Transverse colon (tissue), 4 donors: ENCODE measurements around the gene KRTAP5-5. TPM values are rescaled to one million over a fixed set of nuclear protein-coding genes. Genes with fewer than 3 reads are reported as not detected.
"Not testable (repeated sequence)": the region's sequence is repeated elsewhere in the genome, so short reads cannot be mapped to it uniquely, and the experiment has no call there.

ENCODE experiments used
- DNase-seq: peaks from one replicate; pipeline ENCODE4 v3.0.0-alpha.2; 2019
- H3K27ac ChIP-seq, 4 donors: fragments of 200-600 bp; sonication (generic); 2 replicates each; pipeline ENCODE4 v1.5.1; 2016 to 2018; ENCODE audit warnings: inconsistent platforms in 4 of 4
- H3K27me3 ChIP-seq: fragments of 200-600 bp; sonication (generic); 2 replicates; pipeline ENCODE4 v1.5.1; 2017; ENCODE audit warnings: inconsistent platforms
- H3K36me3 ChIP-seq, 4 donors: fragments of 200-600 bp; sonication (generic); 2 replicates each; pipeline ENCODE4 v1.5.1; 2017 to 2019; ENCODE audit warnings: inconsistent platforms in 4 of 4
- H3K4me1 ChIP-seq, 4 donors: fragments of 200-600 bp; sonication (generic); 2 replicates each; pipeline ENCODE4 v1.5.1; 2017 to 2020; ENCODE audit warnings: inconsistent platforms in 4 of 4
- H3K4me3 ChIP-seq, 4 donors: fragments of 200-600 bp; sonication (generic); 1 replicate in 1 of 4; 2 replicates in 3 of 4; pipeline versions ENCODE4 v1.5.1 to v1.6.1; 2017 to 2019; ENCODE audit warnings: inconsistent platforms in 4 of 4
- H3K9me3 ChIP-seq, 2 donors: fragments of 200-600 bp; sonication (generic); 2 replicates each; pipeline ENCODE4 v1.5.1; 2017 to 2019; ENCODE audit warnings: inconsistent platforms in 2 of 2
- EP300 ChIP-seq: sonication (generic); formaldehyde crosslinking; IDR thresholded peaks from one replicate; pipeline ENCODE4 v1.6.1; 2017; ENCODE audit warnings: antibody characterized with exemption, low read depth
- POLR2A ChIP-seq: fragments of 450-650 bp; IDR thresholded peaks from one replicate; pipeline ENCODE4 v1.6.1; 2016; ENCODE audit warnings: antibody characterized with exemption, mild to moderate bottlenecking, moderate library complexity
- POLR2AphosphoS5 ChIP-seq, 3 donors: sonication (generic); formaldehyde crosslinking; IDR thresholded peaks; one replicate each; pipeline ENCODE4 v1.6.1; 2016; ENCODE audit warnings: antibody characterized with exemption in 3 of 3
- WGBS, 2 donors: methylation state at CpG; one replicate each; pipeline ENCODE4 v1.1.5; 2018; ENCODE audit warnings: low coverage in 1 of 2; 5-methylcytosine and 5-hydroxymethylcytosine counted together
- in situ Hi-C, 4 donors: fragments of 200-750 bp; cut with MboI; loops; one replicate each; pipeline versions ENCODE4 v1.15.0 to v1.15.1; 2017; ENCODE audit warnings: low sequenced_read_pairs in 3 of 4, low pct_ligation_motif_present in 1 of 4, low pct_unique_long_range_greater_than_20kb in 1 of 4
- intact Hi-C: fragments of 100-400 bp; cut with DNase I; formaldehyde crosslinking; loops from one replicate; pipeline ENCODE4 v1.15.1; 2023; ENCODE audit warnings: low total_unique reads
- total RNA-seq, 4 donors: library from RNA; depleted of rRNA; stranded (reverse); fragments of >200 nt; gene quantifications; one replicate each; pipeline ENCODE4 v1.1.0, GENCODE V29; 2016
- TF ChIP-seq, protein P1 (sequence below), 5 experiments: fragments of 200-600 bp in 3 of 5; fragments of 450-650 bp in 2 of 5; sonication (generic) in 3 of 5; IDR thresholded peaks; 1 replicate in 2 of 5; 2 replicates in 3 of 5; pipeline ENCODE4 v1.5.1; 2016 to 2017; ENCODE audit warnings: antibody characterized with exemption in 5 of 5, inconsistent platforms in 3 of 5, mild to moderate bottlenecking in 2 of 5, moderate library complexity in 1 of 5

Gene KRTAP5-5
- total RNA-seq, 4 donors from 2014 or later, result not detected

DNA sequence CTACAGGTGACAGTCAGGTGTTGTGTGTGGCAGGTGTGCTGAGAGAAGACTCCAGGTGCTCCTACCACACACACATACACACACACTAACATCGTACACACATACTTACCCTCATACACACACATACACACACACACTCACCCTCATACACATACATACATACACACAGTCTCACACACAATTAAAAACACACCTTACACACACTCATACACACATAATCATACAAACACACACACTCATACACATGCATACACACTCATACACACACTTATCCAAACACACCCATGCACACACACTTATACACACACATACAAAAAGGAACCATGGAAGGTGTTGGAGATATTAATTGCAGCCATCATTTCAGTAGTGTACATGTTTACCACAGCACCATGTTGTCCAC, 25.9 kb upstream of the KRTAP5-5 start:
- H3K9me3 ChIP-seq, result no peaks in the 10 kb centered on the region
- H3K4me1 ChIP-seq, result no peaks in the 10 kb centered on the region
- H3K27ac ChIP-seq, result no peak overlapping the region
- DNase-seq, result no peak
- H3K36me3 ChIP-seq, result no peaks in the 10 kb centered on the region
- in situ Hi-C loops, result no loop called here
- peaks cover 27% of the 10 kb centered on the region for H3K27me3 ChIP-seq
- 74 to 83% methylated on average over 1 of the region's 1 CpG for WGBS, 2 donors
- H3K4me3 ChIP-seq, result no peak overlapping the region
- intact Hi-C loops, result no loop called here
- TF ChIP-seq EP300, result no peak
- TF ChIP-seq, protein P1, sequence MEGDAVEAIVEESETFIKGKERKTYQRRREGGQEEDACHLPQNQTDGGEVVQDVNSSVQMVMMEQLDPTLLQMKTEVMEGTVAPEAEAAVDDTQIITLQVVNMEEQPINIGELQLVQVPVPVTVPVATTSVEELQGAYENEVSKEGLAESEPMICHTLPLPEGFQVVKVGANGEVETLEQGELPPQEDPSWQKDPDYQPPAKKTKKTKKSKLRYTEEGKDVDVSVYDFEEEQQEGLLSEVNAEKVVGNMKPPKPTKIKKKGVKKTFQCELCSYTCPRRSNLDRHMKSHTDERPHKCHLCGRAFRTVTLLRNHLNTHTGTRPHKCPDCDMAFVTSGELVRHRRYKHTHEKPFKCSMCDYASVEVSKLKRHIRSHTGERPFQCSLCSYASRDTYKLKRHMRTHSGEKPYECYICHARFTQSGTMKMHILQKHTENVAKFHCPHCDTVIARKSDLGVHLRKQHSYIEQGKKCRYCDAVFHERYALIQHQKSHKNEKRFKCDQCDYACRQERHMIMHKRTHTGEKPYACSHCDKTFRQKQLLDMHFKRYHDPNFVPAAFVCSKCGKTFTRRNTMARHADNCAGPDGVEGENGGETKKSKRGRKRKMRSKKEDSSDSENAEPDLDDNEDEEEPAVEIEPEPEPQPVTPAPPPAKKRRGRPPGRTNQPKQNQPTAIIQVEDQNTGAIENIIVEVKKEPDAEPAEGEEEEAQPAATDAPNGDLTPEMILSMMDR (IDR thresholded peaks at IDR 0.05), result no peak
- TF ChIP-seq POLR2AphosphoS5 (IDR thresholded peaks at IDR 0.05), result no peak
- no peak for TF ChIP-seq POLR2A

DNA sequence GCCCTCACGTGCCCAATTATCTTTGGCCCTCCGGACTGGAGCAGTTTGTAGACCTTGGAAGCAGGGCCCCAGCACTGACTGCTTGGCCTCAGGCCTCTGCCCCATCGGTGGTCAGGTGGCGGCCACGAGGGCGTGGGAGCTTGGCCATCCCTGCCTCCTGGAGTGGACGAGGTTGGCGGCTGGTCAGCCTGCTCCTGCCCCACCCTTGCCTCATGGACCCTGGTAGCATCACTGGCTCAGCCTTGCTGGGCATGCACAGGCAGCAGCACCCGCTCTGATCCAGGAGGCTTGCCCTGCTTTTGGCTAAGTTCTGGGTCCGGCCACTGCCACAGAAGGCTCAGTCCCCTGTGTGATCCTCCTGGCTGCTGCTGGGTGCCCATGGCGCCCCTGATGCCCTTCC, 25.4 kb upstream of the KRTAP5-5 start:
- H3K27me3 ChIP-seq, result peaks cover 32% of the 10 kb centered on the region
- H3K4me3 ChIP-seq, result no peak overlapping the region
- H3K36me3 ChIP-seq, result no peaks in the 10 kb centered on the region
- no peak for DNase-seq
- no peaks in the 10 kb centered on the region for H3K9me3 ChIP-seq
- TF ChIP-seq POLR2A, result no peak
- no peak for TF ChIP-seq EP300
- no peak overlapping the region for H3K27ac ChIP-seq
- H3K4me1 ChIP-seq, result no peaks in the 10 kb centered on the region
- intact Hi-C loops (no loop called here), in situ Hi-C loops (no loop called here)
- 92% methylated on average over 7 of the region's 11 CpGs; no CpG with 5 or more reads in 1 of the 2 donors for WGBS, 2 donors

DNA sequence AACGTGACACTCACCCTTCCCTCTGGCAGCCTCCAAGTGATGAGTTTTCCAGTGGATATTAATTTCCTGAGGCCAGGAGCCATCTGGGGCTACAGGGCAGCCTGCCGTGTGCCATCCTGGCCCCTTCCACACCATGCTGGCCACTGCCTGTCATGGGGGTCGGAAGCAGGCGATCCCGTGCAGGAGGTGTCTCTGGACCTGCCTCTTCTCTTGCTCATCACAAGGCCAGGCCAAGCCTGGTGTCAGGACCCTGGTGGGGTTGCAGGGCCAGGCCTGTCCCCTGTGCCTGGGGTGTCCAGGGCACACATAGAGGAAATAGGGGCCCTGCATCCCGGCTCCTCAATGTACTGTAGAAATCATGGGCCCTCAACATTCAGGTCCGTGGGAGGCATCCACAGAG, 24.9 kb upstream of the KRTAP5-5 start:
- 92% methylated on average over 6 of the region's 7 CpGs; no CpG with 5 or more reads in 1 of the 2 donors for WGBS, 2 donors

DNA sequence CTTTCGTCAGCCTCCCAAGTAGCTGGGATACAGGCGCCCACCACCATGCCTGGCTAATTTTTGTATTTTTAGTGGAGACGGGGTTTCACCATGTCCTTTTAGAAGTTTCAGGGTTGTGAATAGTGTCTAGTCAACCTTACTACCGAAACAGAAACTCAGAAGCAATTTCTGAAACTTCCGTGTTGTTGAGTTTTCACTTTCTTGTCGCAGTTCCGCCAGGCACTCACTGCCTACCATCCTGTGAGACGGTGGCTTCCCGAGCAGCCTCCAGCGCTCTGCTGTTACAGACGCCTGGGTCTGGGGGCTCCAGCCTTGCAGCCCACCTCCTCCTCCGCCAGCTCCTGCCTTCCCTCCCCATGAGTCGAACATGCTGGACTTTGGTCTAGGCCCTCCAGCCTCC, 23.7 kb upstream of the KRTAP5-5 start:
- H3K9me3 ChIP-seq, H3K27ac ChIP-seq, H3K4me3 ChIP-seq, H3K4me1 ChIP-seq, H3K36me3 ChIP-seq, intact Hi-C loops, in situ Hi-C loops, DNase-seq: not testable (repeated sequence)
- WGBS, 2 donors, result 66 to 79% methylated on average over 5 to 13 of the region's 13 CpGs
- peaks cover 33% of the 10 kb centered on the region for H3K27me3 ChIP-seq

More for the DNA sequence above, 24.9 kb upstream of the KRTAP5-5 start:
- no peaks in the 10 kb centered on the region for H3K4me1 ChIP-seq
- DNase-seq, result no peak
- in situ Hi-C loops (no loop called here), intact Hi-C loops (no loop called here)
- peaks cover 33% of the 10 kb centered on the region for H3K27me3 ChIP-seq
- no peak overlapping the region for H3K27ac ChIP-seq
- no peaks in the 10 kb centered on the region for H3K9me3 ChIP-seq
- TF ChIP-seq POLR2AphosphoS5 (IDR thresholded peaks at IDR 0.05) (no peak), POLR2A (no peak)
- TF ChIP-seq, protein P1 (IDR thresholded peaks at IDR 0.05), result no peak
- no peak overlapping the region for H3K4me3 ChIP-seq
- no peaks in the 10 kb centered on the region for H3K36me3 ChIP-seq

DNA sequence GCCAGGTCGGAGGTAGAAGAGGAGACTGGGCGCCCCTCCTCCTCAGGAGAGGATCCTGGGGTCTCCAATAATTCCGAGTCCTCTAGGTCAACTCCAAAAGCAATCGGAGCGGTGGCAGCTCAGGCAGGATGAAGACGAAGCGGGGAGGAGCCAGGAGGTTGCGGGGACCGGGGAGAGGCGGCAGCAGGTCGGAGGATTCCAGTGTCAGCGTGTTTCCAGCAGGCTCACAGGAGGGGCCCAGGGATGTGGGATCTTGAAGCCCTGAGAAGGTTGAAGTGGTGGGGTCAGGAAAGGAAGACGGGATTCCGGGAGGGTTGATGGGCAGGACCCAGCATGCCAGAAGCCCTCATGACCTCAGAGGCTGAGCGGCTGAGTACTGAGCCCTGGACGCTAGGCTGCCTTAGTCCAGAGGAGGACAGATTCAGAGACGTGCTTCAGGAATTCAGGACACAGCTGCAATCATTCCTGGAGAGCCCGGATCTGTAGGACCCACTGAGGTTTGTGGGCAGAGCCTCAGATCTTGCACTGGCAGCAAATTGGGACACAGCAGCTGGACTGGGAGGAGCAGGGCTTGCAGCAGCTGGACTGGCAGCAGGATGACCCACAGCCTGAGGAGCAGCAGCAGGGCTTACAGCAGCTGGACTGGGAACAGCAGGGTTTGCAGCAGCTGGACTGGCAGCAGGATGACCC, 22.3 kb upstream of the KRTAP5-5 start:
- DNase-seq, H3K4me3 ChIP-seq, intact Hi-C loops, H3K27ac ChIP-seq, H3K4me1 ChIP-seq, H3K9me3 ChIP-seq, in situ Hi-C loops, H3K36me3 ChIP-seq: not testable (repeated sequence)
- peaks cover 37% of the 10 kb centered on the region for H3K27me3 ChIP-seq
- 30 to 75% methylated on average over 2 to 18 of the region's 18 CpGs for WGBS, 2 donors

DNA sequence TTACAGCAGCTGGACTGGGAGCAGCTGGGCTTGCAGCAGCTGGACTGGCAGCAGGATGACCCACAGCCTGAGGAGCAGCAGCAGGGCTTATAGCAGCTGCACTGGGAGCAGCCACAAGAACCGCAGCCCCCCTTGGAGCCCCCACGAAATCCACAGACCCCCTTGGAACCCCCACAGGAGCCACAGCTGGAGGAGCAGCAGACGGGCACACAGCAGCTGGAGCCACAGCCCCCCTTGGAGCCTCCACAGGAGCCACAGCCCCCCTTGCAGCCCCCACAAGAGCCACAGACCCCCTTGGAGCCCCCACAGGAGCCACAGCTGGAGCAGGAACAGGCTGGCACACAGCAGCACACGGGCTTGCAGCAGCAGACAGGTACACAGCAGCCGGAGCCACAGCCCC, 21.7 kb upstream of the KRTAP5-5 start:
- H3K36me3 ChIP-seq, intact Hi-C loops, in situ Hi-C loops, H3K4me3 ChIP-seq, H3K9me3 ChIP-seq, H3K27ac ChIP-seq, H3K4me1 ChIP-seq, DNase-seq: not testable (repeated sequence)
- WGBS, 2 donors, result 27% methylated on average over 2 of the region's 5 CpGs; no CpG with 5 or more reads in 1 of the 2 donors
- peaks cover 35% of the 10 kb centered on the region for H3K27me3 ChIP-seq
